GM19452 (cell line): ENCODE results near the gene SURF1.
"Not testable (repeated sequence)": the region's sequence is repeated elsewhere in the genome, so short reads cannot be mapped to it uniquely, and the experiment has no call there.

ENCODE experiments used
- ATAC-seq: cut with Tn5 transposase; IDR thresholded peaks from one replicate; pipeline ENCODE4 v1.9.1; 2021; ENCODE audit not compliant: unreplicated experiment

SURF1 gene

DNA sequence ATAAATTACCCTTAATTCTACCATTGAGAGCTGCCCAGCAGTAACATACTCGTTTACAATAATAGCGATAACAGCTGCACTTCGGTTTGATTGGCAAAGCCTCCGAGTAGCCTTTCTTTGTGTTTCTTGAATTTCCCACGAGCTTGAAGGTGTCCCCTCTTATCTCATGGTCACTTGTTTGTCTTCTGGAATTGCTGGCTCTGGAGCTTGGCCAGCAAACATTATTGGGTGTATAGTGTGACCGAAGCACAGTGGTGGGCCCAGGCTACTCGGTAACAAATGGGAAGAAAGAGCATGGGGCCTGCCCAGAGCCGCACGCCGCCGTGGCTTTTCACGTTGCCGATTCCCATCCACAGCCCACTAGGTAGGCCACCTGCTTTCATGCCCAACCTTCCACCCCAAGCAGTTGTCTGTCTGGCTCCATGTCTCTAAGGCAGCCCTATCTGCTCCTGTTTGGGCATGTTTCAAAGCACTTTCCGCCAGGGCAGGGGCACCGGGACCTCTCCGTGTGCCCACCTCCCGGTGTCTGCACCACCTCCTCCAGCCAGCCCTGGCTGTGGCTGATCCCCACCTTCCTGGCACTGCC is 28.5 kb upstream of the SURF1 start:
- no peak for ATAC-seq

GRCh38 chr9:133383438-133383837 is 27.2 kb upstream of the SURF1 start:
- ATAC-seq, result no peak

DNA sequence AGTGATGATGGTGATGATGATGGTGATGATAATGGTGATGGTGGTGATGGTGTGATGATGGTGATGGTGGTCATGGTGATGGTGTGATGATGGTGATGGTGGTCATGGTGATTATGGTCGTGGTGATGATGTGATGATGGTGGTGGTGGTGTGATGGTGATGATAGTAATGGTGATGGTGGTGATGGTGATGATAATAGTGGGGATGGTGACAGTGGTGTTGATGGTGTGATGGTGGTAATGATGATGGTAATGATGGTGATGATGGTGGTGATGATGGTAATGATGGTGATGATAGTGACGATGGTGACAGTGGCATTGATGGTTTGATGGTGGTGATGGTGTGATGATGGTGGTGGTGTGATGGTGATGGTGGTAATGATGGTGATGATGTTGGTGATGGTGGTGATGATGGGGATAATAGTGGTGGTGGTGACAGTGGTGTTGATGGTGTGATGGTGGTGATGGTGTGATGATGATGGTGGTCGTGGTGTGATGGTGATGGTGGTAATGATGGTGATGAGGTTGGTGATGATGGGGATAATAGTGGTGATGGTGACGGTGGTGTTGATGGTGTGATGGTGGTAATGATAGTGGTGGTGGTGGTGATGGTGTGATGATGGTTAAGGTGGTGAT is 26.3 kb upstream of the SURF1 start:
- no peak for ATAC-seq

- ATAC-seq, result no peak
These were observed 24.4 kb upstream of the SURF1 start for GRCh38 chr9:133380734-133381133.

- no peak for ATAC-seq
These were observed 23.1 kb upstream of the SURF1 start for GRCh38 chr9:133379153-133380086.

DNA sequence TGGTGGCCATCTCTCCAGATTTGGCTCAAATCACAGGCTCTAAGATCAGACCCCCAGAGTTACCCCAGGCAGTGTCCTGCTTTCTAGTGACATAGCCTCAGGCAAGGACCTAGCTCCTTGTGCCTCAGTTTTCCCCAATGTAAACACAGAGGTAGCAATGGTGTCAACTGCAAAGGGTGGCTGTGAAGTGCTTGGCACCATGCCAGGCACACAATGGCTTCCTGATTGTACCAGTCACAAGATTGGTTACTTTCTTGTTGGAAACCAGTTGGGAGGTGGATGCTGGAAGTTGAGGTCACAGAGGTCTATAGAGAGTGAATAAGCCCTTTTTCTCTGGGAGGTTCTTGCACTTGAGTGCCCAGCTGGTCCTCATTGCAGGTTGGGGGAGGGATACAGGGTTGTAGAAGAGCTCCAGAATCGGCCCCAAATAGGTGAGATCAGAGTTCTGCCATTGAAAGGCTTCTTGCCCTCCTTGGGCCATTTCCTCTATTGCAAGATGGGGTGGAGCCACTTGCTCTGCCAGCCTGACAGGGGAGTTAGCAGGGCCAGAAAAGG is 22.2 kb upstream of the SURF1 start:
- ATAC-seq, result no peak

- no peak for ATAC-seq
These were observed 21.5 kb upstream of the SURF1 start for GRCh38 chr9:133377721-133378216.

DNA sequence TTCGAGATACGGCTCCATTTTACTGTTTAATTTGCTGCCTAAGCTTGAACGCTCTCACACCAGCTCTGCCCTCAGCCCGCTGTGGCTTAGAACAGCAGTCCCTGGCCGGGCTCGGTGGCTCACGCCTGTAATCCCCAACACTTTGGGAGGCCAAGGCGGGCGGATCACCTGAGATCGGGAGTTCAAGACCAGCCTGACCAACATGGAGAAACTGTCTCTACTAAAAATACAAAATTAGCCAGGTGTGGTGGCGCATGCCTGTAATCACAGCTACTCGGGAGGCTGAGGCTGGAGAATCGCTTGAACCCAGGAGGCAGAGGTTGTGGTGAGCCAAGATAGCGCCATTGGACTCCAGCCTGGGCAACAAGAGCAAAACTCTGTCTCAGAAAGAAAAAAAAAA is 21.0 kb upstream of the SURF1 start:
- ATAC-seq, result not testable (repeated sequence)

DNA sequence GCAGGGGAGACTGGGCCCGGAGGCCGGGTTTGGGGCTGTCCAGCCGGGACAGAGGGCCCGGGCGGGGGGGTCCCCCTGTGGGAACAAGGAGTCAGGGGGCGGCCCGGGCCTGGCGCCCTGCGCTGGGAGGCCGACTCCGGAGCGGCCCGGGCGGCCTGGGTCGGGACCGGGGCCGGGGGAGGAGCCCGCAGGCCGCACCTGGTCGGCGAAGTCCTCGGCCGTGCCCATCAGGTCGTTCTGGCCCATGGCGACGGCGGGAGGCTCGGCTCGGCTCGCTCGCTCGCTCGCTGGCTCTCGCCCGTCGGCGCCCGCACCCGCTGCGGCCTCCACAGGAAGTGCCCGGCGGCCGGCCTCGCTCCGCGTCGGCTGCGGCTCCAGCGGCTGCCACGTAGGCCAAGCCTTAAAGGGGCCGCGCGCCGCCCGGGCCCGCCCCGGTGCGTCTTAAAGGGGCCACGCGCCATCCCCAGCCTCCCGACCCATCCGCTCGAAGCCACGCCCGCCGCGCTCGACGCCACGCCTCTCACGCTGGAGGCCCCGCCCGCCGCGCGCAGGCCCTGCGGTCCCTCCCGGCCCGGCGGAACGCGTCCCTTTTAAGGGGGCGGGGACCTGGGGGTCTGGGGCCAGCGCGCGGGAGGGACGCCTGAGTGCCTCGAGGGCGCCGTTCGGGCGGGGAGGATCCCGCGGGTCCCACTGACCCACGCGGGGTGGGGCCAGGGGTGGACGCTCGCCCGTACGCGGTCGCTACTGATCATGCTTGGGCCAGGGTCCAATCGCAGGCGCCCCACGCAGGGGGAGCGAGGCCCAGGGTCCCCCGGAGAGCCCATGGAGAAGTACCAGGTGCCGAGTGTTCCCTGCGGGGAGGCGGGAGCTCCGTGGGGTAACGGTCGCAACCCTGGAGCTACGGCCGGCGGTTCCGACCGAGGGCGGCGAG is 19.7 kb upstream of the SURF1 start, which contains the start of the genes STKLD1 and SURF4:
Gene STKLD1 (plus strand): TSS at position 643 of the 931 bp plus-strand sequence. CDS start 108 bp downstream, at position 751.
Gene SURF4 (minus strand): TSS at position 337 of the 931 bp plus-strand sequence. CDS start 91 bp downstream, at position 246.
- ATAC-seq, result peak; percentile 81

DNA sequence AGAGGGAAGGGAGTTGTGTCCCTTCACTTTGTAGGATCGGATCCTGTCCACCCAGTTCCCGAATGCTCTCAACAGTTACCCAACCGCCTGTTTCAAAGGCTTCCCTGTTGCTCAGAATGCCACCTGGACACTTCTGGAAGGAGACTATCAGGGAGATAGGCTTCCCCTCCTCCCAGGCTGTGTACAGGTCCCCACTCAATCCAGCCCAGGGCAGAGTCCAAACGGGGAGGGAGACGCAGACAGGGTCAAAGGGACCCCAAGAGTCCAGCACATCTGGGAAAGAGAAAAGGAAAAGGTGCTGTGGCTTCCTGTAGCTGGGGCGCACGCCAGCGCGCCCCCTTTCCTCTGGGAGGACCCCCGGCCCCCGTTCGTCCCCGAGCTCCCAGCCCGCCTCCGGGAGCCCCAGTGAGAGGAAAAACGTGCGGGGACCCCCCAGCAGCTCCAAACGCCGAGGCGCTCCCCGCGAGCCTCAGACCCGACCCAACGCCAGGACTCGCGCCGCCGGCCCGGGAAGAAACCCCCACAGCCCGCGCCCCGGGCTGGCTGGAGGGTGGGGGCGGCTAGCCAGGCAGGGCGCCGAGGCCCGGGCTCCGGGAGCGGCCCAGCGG is 18.9 kb upstream of the SURF1 start:
- peak; percentile 11 for ATAC-seq

DNA sequence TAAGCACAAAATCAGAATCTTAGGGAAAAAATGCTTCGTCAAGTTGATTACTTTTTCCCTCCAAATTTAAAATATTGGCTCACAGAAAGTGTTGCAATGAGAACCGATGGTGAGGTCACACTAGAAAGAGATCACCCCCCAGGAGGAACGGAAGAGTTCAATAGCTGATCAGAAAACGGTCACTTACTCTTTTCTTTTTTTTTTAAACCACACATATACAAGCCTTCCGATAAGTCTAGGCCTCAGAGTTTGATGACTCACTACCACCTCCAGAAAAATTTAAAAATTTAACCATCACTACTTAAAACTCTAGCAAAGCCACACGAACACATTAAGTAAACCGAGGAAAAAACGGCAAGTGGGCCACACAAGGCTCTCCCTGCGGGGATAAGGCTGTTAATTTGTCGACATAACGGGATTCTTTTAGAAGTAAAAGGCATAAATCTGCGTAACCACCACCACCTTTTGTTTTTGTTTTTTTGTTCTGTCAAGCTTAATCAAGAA is 18.4 kb upstream of the SURF1 start:
- ATAC-seq, result no peak

DNA sequence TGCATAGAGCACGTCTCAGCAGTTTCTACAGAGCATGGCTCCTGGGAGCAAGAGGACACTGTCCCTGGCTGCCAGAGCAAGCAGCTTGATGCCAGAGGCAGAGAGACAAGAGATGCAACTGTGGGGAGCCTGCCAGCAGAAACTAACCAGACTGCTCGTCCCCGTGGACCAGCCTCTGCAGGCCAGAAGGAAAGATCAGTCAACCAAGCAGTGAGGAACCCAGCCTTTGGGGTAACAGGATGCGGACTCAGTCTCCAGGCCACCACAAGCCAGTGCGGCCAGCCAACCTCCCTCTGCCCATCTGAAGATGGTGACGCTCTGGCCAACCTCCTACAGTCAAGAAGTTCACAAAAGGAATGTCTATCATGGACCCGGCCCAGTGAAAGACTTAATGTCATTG is 15.9 kb upstream of the SURF1 start:
- ATAC-seq, result no peak

DNA sequence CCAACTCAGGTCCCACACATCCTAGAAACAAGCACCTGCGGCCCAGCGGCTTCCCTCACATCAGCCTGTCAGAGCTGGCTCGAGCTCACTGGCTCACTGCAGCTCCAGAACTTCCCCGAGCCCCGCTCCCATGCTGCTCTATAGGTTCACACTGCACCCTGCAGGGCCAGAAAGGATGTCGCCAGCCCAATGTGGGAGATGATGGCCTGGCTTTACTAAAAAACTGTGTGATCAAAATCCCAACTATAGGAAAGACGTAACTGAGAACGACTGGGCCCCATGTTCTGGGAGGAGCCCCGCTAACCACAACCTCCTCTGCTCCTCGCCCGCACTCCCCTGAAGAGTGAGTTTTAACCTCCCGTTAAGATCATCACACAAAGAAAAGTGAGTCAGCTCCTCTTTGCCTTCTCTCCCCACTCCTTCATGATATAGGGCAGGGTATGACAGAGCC is 15.0 kb upstream of the SURF1 start:
- no peak for ATAC-seq

GRCh38 chr9:133370685-133371084 is 14.4 kb upstream of the SURF1 start:
- ATAC-seq, result no peak

DNA sequence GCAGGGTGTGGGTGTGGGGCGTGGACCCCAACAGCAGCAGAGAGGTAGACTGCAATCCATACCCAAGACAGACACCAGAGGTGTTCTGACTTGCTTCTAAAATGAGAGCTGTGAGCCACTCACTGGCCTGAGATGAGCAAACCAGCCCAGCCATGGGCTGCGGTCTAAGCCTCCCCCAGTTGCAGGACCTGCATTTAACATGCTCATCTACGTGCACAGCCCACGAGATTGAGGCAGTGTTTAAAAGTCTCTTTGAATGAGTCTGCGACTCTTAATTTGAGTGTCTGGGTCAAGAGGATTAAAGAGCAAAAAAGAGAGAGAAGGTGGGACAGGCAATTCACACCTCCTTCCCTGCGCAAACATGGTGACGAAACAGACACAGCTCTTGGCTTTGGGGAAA is 13.6 kb upstream of the SURF1 start:
- no peak for ATAC-seq

GRCh38 chr9:133369422-133369821 is 13.1 kb upstream of the SURF1 start:
- ATAC-seq, result no peak

- ATAC-seq, result no peak
These were observed 12.1 kb upstream of the SURF1 start for GRCh38 chr9:133368249-133368881.

DNA sequence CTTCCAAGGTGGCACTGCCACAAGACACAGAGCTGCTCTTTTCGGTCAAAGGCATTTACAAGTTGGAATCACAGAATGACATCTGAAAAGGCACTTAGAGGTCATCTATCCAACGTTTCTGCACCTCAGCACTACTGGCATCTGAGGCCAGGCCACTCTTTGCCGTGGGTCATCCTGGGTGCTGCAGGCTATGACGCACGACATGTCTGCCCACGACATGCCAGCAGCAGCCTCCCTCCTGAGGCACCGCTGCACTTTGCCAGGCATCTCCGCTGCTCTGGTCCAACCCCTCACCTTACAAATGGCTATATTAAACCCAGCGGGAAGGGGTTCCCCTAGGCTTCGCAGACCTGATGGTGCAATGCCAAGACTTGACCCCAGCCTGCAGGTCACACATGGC is 11.5 kb upstream of the SURF1 start:
- ATAC-seq, result no peak

DNA sequence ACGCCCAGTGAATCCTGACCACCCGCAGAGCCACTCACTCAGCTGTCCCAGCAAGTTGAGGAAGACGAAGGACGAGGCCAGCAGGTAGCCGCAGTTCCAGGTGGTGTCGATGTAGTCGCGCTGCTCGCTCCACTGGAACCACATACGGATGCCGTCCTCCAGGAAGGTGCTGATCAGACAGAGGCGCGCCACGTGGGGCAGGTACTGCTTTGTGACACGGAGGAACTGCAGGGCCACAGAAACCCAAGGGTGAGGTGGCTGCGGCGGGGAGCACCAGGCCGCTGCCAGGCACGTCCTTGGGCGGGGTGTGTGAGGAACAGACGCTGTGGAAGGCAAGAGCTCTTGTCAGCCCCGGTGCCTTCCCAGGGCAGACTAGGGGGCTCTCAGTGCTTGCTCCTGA is 10.9 kb upstream of the SURF1 start:
- ATAC-seq, result no peak
